ENCODE measurements around the gene GMDS.

The GMDS gene

GRCh38 chr6:2085657-2086056 lies 159.7 kb downstream of the GMDS start:
- no peak for DNase-seq

GRCh38 chr6:2081155-2082138 lies 164.0 kb downstream of the GMDS start:
- no peak for DNase-seq

- no peak for DNase-seq
Measured at GRCh38 chr6:2078888-2079287, 166.5 kb downstream of the GMDS start.

GRCh38 chr6:2077826-2078225 lies 167.6 kb downstream of the GMDS start:
- DNase-seq: no peak

- DNase-seq: peak; percentile 27
Measured at GRCh38 chr6:2073476-2073875, 171.9 kb downstream of the GMDS start.

- no peak for DNase-seq
Measured at GRCh38 chr6:2072453-2072852, 173.0 kb downstream of the GMDS start.

- DNase-seq: no peak
Measured at GRCh38 chr6:2063547-2063946, 181.9 kb downstream of the GMDS start.

GRCh38 chr6:2061880-2062279 lies 183.5 kb downstream of the GMDS start:
- DNase-seq: no peak

- no peak for DNase-seq
Measured at GRCh38 chr6:2055911-2056310, 189.5 kb downstream of the GMDS start.

GRCh38 chr6:2055143-2055542 lies 190.3 kb downstream of the GMDS start:
- DNase-seq: no peak

GRCh38 chr6:2054516-2055067 lies 190.8 kb downstream of the GMDS start:
- DNase-seq: no peak

- DNase-seq: no peak
Measured at GRCh38 chr6:2053691-2054090, 191.7 kb downstream of the GMDS start.

- DNase-seq: no peak
Measured at GRCh38 chr6:2047855-2048254, 197.6 kb downstream of the GMDS start.

GRCh38 chr6:2044192-2044591 lies 201.2 kb downstream of the GMDS start:
- no peak for DNase-seq

GRCh38 chr6:2042956-2043648 lies 202.3 kb downstream of the GMDS start:
- DNase-seq: no peak

- peak; percentile 32 for DNase-seq
Measured at GRCh38 chr6:2038092-2038491, 207.3 kb downstream of the GMDS start.

GRCh38 chr6:2037237-2037926 lies 208.0 kb downstream of the GMDS start:
- no peak for DNase-seq

GRCh38 chr6:2036710-2037023 lies 208.7 kb downstream of the GMDS start:
- no peak for DNase-seq

GRCh38 chr6:2035826-2036709 lies 209.3 kb downstream of the GMDS start:
- DNase-seq: no peak

- DNase-seq: no peak
Measured at GRCh38 chr6:2035046-2035445, 210.4 kb downstream of the GMDS start.

- DNase-seq: no peak
Measured at GRCh38 chr6:2034256-2034655, 211.1 kb downstream of the GMDS start.

GRCh38 chr6:2033544-2033943 lies 211.9 kb downstream of the GMDS start:
- no peak for DNase-seq
